HG03045 (cell line): ENCODE results near the gene TUBA3C.
"Not testable (repeated sequence)": the region's sequence is repeated elsewhere in the genome, so short reads cannot be mapped to it uniquely, and the experiment has no call there.

Experiments used
- ATAC-seq: cut with Tn5 transposase; IDR thresholded peaks from one replicate; pipeline ENCODE4 v1.9.1; 2021; ENCODE audit warnings: mild to moderate bottlenecking, moderate library complexity; ENCODE audit not compliant: unreplicated experiment

The TUBA3C gene

DNA sequence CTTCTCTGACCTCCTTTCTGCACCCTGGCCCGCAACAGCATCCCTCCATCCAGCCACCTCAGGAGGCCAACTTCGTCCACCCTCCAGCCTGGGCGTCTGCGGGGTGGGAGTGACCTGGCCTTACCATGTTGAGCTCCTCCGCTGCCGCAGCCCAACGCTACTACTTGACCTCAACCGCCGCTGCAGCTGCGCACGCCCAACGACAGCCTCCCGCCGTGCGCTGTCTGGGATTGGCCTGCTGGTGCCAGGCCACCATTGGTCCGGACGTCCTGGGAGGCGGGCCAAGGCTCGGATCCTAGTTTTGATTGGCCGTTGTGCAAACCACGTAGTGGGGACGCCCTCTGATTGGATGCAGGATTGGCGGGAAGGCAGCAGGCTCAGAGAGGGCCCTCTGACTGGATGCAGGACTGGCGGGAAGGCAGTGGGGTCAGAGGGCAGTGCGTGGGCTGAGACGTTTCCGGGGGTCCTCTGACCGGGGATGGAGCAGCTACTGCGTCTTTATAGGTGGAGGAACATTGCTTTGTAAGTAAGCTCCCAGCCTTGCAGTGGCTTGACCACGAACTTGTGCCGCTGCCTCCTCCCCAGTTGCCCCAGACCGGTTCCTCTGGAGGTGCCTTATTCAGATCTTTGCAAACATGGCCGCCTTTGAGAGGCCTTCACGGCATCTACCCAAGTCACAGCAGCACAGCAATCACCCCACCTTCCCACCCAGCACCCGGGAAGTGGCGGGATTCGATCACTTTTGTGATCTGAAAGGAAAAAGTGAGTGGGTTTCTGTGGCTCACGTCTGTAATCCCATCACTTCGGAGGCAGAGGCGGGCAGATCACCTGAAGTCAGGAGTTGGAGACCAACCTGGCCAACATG is at the start of gene TUBA3C:
Gene TUBA3C (minus strand): TSS at position 204 of the 865 bp plus-strand sequence. CDS start 77 bp downstream, at position 127.
- no peak for ATAC-seq

DNA sequence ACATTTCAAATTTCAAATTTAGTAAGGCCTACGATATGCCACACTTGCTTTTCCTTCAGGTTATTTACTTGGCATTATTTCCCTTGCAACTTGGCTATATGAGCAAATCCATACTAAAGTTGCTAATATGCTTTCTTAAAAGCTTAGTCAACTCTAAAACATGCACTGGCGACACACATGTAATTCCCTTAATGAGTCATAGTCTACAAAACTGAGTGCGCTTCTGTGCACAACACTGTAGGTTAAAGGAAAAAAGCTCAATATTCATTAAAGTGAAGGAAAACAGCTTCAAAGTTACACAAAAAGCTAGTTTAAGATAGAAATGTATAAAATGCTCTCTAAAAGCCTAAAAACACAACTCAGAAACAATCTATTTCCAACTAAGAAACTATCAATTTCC is 25.8 kb upstream of the TUBA3C start:
- ATAC-seq, result not testable (repeated sequence)

GRCh38 chr13:19192622-19193021 is 11.0 kb upstream of the TUBA3C start:
- ATAC-seq, result not testable (repeated sequence)

DNA sequence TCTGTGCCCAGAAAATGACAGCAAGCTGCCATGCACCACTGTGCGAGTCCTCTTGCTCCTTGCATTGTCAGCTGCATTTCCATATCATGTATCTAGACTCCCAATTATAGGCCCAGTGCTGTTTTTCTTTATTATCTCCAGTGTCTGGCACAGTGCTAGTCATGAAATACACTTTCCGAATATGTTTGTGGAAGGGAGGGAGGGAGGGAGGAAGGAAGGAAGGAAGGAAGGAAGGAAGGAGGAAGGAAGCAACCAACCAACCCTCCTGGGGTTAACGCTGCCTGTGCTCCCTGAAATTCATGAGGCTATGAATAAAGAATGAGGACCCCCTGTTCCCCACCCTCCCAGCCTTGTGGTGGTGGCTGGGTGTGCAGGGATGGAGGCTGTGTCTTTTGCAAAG is 8.3 kb upstream of the TUBA3C start:
- ATAC-seq, result not testable (repeated sequence)

DNA sequence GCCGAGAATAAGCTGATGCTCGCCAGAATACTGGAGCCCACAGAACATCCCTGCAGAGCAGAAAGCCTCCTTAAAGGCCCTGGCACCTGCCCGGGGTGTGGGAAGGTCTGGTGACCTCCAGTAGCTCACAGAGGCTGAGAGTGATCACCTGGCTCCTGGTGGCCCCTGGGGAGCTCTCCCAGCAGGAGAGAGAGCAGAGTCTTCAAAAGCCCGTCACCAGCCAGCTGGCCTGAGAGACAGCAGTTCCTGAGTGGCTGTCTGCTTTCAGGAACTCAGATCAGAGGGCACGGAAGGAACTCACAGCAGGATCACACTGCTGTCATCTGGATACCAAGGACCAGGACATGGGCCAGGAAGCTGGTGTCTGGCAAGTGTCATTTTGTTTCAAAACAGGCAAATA is 7.7 kb upstream of the TUBA3C start:
- ATAC-seq, result not testable (repeated sequence)

DNA sequence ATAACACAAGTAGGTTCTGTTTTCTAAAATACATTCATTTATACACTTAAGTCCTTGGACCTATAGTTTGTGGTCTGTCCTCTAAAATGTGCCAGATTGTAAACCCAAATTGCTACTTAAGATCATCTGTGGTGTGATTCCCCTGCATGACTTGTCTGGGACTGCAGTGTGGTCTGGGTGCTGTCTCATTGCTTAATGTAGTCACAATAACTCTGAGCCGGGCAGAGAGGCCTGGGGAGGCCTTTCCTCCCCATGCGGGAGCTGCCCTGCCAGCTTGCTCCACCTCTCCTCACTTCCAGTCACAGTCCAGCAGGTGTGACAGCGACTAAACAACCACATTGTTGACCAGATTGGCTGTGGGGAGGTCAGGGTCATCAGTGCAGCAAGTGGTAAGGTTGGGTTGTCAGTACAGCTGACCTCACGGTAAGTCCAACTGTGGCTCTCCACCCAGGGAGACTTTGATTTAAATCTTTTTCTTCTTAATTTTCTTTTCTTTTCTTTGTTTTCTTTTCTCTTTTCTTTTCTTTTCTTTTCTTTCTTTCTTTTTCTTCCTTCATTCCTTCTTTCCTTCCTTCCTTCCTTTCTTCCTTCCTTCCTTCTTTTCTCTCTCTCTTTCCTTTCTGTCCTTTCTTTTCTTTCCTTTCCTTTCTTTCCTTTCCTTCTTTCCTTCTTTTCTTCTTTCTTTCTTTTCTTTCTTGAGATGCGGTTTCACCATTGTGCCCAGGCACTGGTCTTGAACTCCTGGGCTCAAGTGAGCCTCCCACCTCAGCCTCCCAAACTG is 4.4 kb upstream of the TUBA3C start:
- ATAC-seq, result no peak

DNA sequence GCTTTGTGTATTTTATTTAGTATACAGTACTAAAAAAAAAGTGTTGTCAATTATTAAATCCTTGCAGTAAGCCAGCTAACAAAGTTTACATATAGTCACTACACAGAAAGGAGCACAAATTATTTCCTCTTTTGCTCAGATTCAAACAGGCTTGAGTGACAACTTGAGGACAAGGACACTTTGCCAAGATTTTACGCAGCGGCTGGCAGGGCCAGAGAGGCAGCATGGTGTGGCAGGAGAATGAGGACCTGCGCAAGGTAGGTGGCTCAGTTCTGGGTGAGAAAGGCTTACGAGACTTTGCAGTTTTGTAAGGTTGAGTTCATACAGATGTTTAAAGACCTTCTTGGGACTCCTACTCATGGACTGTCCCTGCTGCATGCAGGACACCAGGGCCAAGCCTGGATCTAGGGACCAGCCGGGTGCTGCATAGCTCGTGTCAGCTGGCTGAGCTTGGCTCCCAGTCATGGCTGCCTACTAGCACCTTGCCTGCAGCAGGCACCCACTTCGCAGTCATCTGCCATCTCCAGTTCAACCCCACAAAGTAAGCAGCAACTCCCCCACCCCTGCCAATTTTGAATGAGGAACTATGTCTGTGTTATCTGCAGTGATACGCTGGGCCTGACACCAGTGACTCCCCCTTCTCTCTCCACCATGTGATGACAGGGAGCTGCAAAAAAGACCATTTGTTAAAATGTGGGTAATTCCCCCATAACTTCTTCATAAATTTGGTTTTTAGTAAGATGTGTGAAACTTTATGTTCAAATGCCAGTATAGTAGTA is 3.7 kb upstream of the TUBA3C start:
- ATAC-seq, result no peak

DNA sequence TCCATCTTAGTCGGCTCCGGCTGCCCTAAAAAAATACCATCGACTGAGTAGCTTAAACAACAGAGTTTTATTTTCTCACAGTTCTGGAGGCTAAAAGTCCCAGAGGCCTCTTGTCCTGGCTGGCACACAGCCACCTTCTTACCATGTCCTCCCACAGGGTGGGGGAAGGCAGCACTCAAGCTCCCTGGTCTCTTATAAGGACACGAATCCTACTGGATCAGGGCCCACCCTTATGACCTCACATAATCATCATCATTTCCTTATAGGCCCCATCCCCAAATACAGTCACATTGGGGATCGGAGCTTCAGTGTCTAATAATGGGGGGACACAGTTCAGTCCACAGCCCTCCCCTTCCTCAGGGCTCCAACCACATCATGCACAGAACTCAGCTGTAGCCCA is 2.6 kb upstream of the TUBA3C start:
- ATAC-seq, result no peak

GRCh38 chr13:19183676-19184075 is 2.1 kb upstream of the TUBA3C start:
- ATAC-seq, result no peak

DNA sequence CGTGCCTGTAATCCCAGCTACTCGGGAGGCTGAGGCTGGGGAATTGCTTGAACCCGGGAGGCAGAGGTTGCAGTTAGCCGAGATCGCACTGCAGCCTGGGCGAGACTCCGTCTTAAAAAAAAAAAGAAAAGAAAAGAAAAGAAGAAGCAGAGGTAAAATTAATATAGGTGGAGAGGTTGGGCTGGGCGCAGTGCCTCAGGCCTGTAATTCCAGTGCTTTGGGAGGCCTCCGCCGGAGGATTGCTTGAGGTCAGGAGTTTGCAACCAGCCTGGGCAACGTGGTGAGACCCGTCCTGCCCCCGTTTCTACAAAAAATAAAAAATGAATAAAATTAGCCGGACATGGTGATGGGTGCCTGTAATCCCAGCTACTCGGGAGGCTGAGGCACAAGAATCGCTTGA is 912 bp upstream of the TUBA3C start:
- ATAC-seq, result no peak

DNA sequence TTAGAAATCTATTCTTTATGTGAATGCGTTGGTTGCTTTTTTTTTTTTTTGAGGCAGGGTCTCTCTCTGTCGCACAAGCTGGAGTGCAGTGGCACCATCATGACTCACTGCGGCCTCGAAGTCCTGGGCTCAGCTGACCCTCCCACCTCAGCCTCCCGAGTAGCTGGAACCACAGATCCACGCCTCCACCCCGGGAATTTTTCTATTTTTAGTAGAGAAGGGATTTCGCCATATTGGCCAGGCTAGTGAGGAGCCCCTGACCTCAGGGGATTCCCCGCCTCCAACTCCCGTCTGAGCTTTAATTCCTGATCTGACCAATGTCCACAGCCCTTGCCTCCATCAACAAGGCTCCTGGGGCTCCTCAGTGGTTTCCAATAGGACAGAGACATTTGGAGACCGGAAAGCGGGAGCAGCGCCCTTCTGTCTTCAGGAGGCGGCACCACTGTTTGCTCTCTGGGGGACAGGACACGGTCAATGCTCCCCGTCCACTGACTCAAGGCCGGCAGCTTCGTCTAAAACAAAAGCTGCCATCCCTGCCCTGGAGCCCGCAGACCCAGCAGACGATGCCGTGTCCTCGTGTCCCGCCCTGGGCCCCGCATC is 503 bp downstream of the TUBA3C start:
- ATAC-seq, result no peak

- ATAC-seq, result no peak
These were observed 1.7 kb downstream of the TUBA3C start for GRCh38 chr13:19179916-19180315.

DNA sequence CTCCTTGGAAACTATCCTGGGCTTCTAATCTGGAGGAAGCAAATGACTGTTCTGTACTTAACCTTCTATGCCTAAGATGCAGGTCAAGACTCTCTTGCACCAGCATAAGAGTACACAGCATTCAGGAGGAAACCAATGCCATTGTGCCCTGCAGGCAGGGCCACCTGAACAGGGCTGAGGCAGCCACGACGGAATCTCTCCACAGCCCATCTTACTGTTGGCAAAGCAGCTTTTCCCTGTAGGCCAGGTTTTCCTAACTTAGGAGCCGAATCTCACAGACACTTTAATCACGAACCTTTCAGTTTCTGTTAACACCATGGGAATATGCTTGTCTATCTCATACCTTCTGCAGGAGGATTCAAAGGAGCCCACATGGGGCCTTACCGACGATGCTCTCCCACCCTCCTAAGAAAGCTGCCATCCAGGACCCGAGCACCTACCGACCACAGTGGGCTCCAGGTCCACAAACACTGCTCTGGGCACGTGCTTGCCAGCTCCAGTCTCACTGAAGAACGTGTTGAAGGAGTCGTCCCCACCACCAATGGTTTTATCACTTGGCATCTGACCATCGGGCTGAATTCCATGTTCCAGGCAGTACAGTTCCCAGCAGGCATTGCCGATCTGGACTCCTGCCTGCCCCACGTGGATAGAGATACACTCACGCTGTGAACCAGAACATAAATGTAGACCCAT is 2.6 kb downstream of the TUBA3C start:
- no peak for ATAC-seq

GRCh38 chr13:19176981-19177776 is 4.4 kb downstream of the TUBA3C start:
- ATAC-seq, result not testable (repeated sequence)

DNA sequence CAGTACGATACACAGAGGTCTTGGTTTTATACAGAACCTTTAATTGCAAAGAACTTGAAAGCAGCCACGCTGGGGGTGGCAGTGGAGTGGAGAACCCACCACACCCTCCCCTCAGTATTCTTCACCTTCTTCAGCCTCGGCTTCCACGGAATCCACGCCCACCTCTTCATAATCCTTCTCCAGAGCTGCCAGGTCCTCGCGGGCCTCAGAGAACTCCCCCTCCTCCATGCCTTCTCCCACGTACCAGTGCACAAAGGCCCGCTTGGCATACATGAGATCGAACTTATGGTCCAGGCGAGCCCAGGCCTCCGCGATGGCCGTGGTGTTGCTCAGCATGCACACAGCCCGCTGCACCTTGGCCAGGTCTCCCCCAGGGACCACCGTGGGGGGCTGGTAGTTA is 7.9 kb downstream of the TUBA3C start:
- no peak for ATAC-seq

DNA sequence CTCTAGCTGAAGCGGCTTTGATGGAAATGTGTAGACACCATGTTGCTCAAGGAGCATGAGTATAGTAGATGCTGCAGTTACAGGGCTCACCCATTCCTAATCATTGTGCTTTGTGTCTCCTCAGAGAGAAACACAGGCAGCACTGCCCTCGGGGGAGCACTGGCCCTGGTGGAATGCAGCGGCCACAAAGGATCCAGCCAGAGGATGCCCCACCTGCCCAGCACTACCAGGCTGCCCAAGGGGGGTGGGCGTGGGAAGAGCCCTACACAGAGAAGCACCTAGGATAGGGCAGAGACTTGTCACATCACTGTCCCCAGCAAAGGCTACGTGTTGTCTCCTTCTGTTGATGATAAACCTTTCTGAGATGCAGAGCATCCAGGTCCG is 9.0 kb downstream of the TUBA3C start:
- ATAC-seq, result no peak

DNA sequence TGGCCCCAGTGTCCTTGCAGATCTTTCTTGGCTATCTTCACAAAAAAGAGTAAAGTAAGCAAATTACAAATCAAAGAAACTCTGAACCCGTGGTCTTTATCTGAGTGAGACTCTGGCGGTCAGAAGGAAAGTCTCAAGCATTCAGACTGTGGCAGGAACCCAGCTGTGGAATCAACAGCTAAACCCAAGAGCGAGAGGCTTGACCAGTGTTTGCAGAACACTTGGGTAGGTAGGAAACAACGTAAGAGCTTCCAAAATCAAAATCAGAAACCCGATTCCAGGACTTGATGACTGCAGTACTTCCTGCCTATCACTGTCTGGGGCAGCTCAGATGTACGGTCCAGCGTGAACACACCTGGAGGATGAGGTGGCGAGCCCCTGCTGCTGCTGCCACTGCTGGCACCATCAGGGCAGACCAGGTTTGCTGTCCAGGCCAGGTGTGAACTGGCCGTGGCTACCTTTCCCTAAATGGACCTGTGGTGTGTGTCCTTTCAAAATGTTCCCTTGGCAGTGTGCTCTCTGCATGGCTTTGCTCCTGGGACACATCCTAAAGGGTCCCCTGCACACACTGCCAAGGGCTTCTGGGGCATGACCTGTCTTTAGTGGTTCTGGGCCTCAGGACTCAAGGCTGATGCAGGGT is 9.5 kb downstream of the TUBA3C start:
- ATAC-seq, result no peak

GRCh38 chr13:19171563-19171962 is 10.1 kb downstream of the TUBA3C start:
- ATAC-seq, result no peak

DNA sequence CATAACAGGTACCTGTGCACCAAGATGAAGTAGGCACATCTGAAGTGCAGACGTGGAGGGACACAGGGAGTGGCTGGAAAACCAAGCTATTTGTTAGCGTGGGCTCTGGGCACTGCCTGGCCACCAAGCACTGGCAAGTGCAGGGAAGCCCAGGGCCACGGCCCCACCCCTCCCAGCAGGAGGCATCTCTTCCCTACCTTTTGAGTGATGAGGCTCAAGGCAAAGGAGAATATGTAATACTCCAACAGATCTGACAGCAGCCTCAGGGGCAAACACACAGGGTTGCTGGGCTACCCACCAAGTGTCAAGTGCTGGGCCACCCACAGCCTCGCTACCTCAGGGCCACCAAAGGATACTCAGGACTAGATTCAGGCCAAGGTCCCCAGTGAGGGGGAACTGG is 11.6 kb downstream of the TUBA3C start:
- ATAC-seq, result no peak
